HEK293 (cell line): ENCODE measurements around the gene RNF34.

Experiments
- IKZF3 ChIP-seq: fragments of 450-650 bp; IDR thresholded peaks from 2 replicates; pipeline ENCODE4 v1.5.0; 2018; ENCODE audit warnings: missing biosample characterization, mild to moderate bottlenecking, missing genetic modification characterization, moderate library complexity
- INSM2 ChIP-seq: fragments of 450-650 bp; formaldehyde crosslinking; IDR thresholded peaks from 2 replicates; pipeline ENCODE4 v1.5.1; 2016; ENCODE audit warnings: missing biosample characterization, missing genetic modification characterization
- SCRT2 ChIP-seq: fragments of 450-650 bp; formaldehyde crosslinking; IDR thresholded peaks from 2 replicates; pipeline ENCODE4 v1.5.1; 2016; ENCODE audit warnings: missing biosample characterization, missing genetic modification characterization
- YY1 ChIP-seq: fragments of 450-650 bp; formaldehyde crosslinking; IDR thresholded peaks from 2 replicates; pipeline ENCODE4 v1.5.1; 2018; ENCODE audit warnings: missing biosample characterization, missing genetic modification characterization
- ZNF112 ChIP-seq: fragments of 450-650 bp; formaldehyde crosslinking; IDR thresholded peaks from 2 replicates; pipeline ENCODE4 v1.5.0; 2017; ENCODE audit warnings: missing biosample characterization, missing genetic modification characterization
- ZNF146 ChIP-seq: fragments of 450-650 bp; formaldehyde crosslinking; IDR thresholded peaks from 2 replicates; pipeline ENCODE4 v1.5.1; 2016; ENCODE audit warnings: missing biosample characterization, missing genetic modification characterization
- ZNF175 ChIP-seq: fragments of 450-650 bp; formaldehyde crosslinking; IDR thresholded peaks from 2 replicates; pipeline ENCODE4 v1.5.1; 2016; ENCODE audit warnings: missing biosample characterization, missing genetic modification characterization
- ZNF214 ChIP-seq: fragments of 450-650 bp; formaldehyde crosslinking; IDR thresholded peaks from 2 replicates; pipeline ENCODE4 v1.5.1; 2017; ENCODE audit warnings: missing biosample characterization, mild to moderate bottlenecking, missing genetic modification characterization, borderline replicate concordance
- ZNF274 ChIP-seq, 2 experiments: fragments of 200-500 bp in 1 of 2; fragments of 450-650 bp in 1 of 2; sonication (Bioruptor generic) in 1 of 2; formaldehyde crosslinking in 1 of 2; IDR thresholded peaks; 2 replicates each; pipeline versions ENCODE4 v1.5.1 to v1.6.1; 2014 to 2016; ENCODE audit warnings: borderline replicate concordance in 1 of 2, inconsistent platforms in 1 of 2, low read length in 1 of 2, missing biosample characterization in 1 of 2, missing genetic modification characterization in 1 of 2
- ZNF37A ChIP-seq: fragments of 450-650 bp; IDR thresholded peaks from 2 replicates; pipeline ENCODE4 v1.5.1; 2018; ENCODE audit warnings: missing biosample characterization, missing genetic modification characterization
- ZNF677 ChIP-seq: fragments of 450-650 bp; IDR thresholded peaks from 2 replicates; pipeline ENCODE4 v1.5.0; 2018; ENCODE audit warnings: missing biosample characterization, mild to moderate bottlenecking, missing genetic modification characterization, moderate library complexity
- ZNF776 ChIP-seq: fragments of 450-650 bp; formaldehyde crosslinking; IDR thresholded peaks from 2 replicates; pipeline ENCODE4 v1.5.0; 2017; ENCODE audit warnings: missing biosample characterization, missing genetic modification characterization, borderline replicate concordance
- ZNF792 ChIP-seq: fragments of 450-650 bp; formaldehyde crosslinking; IDR thresholded peaks from 2 replicates; pipeline ENCODE4 v1.5.1; 2016; ENCODE audit warnings: missing biosample characterization, missing genetic modification characterization
- ZNF830 ChIP-seq: fragments of 450-650 bp; IDR thresholded peaks from 2 replicates; pipeline ENCODE4 v1.5.0; 2018; ENCODE audit warnings: missing biosample characterization, missing genetic modification characterization, low read depth, mild to moderate bottlenecking, moderate library complexity
- ZXDB ChIP-seq: fragments of 450-650 bp; formaldehyde crosslinking; IDR thresholded peaks from 2 replicates; pipeline ENCODE4 v1.5.1; 2016; ENCODE audit warnings: missing biosample characterization, missing genetic modification characterization
- TF ChIP-seq, protein P1 (sequence below): fragments of 450-650 bp; formaldehyde crosslinking; IDR thresholded peaks from 2 replicates; pipeline ENCODE4 v1.5.1; 2016; ENCODE audit warnings: missing biosample characterization, missing genetic modification characterization
- TF ChIP-seq, protein P2 (sequence below): IDR thresholded peaks from 2 replicates; pipeline ENCODE4 v1.6.1; 2011; ENCODE audit warnings: mild to moderate bottlenecking, low read depth, low read length, borderline replicate concordance
- TF ChIP-seq, protein P3 (sequence below): fragments of 450-650 bp; formaldehyde crosslinking; IDR thresholded peaks from 2 replicates; pipeline ENCODE4 v1.5.1; 2016; ENCODE audit warnings: missing biosample characterization, missing genetic modification characterization, borderline replicate concordance
- TF ChIP-seq, protein P4 (sequence below): fragments of 450-650 bp; formaldehyde crosslinking; IDR thresholded peaks from 2 replicates; pipeline ENCODE4 v1.5.1; 2016; ENCODE audit warnings: missing biosample characterization, missing genetic modification characterization

RNF34 gene

GRCh38 chr12:121399391-121400331, at the start of gene RNF34 (continued):
- TF ChIP-seq, protein P1, sequence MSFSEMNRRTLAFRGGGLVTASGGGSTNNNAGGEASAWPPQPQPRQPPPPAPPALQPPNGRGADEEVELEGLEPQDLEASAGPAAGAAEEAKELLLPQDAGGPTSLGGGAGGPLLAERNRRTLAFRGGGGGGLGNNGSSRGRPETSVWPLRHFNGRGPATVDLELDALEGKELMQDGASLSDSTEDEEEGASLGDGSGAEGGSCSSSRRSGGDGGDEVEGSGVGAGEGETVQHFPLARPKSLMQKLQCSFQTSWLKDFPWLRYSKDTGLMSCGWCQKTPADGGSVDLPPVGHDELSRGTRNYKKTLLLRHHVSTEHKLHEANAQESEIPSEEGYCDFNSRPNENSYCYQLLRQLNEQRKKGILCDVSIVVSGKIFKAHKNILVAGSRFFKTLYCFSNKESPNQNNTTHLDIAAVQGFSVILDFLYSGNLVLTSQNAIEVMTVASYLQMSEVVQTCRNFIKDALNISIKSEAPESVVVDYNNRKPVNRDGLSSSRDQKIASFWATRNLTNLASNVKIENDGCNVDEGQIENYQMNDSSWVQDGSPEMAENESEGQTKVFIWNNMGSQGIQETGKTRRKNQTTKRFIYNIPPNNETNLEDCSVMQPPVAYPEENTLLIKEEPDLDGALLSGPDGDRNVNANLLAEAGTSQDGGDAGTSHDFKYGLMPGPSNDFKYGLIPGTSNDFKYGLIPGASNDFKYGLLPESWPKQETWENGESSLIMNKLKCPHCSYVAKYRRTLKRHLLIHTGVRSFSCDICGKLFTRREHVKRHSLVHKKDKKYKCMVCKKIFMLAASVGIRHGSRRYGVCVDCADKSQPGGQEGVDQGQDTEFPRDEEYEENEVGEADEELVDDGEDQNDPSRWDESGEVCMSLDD, result no peak
- TF ChIP-seq ZNF37A (tag by site-specific recombination) (no peak), INSM2 (tag by site-specific recombination) (no peak; the same call in 1 of the 2 replicates), ZNF830 (tag by site-specific recombination) (no peak), ZXDB (tag by site-specific recombination) (peak; percentile 79), YY1 (tag by site-specific recombination) (peak; percentile 26; the same call in 1 of the 2 replicates), IKZF3 (tag by site-specific recombination) (no peak; the same call in 1 of the 2 replicates), ZNF214 (tag by site-specific recombination) (no peak), ZNF792 (tag by site-specific recombination) (no peak), ZNF776 (tag by site-specific recombination) (no peak), ZNF677 (tag by site-specific recombination) (0 out of 2 replicates have a peak, but pooled peaks have one; percentile 2), ZNF274 (IDR thresholded peaks at IDR 0.05; ENCODE audit: low read length) (no peak), ZNF274 (tag by site-specific recombination; IDR thresholded peaks at IDR 0.05; ENCODE audit: borderline replicate concordance) (no peak), ZNF112 (tag by site-specific recombination) (no peak), SCRT2 (tag by site-specific recombination) (no peak), ZNF175 (tag by site-specific recombination) (no peak), ZNF146 (tag by site-specific recombination) (no peak)
- TF ChIP-seq, protein P2, sequence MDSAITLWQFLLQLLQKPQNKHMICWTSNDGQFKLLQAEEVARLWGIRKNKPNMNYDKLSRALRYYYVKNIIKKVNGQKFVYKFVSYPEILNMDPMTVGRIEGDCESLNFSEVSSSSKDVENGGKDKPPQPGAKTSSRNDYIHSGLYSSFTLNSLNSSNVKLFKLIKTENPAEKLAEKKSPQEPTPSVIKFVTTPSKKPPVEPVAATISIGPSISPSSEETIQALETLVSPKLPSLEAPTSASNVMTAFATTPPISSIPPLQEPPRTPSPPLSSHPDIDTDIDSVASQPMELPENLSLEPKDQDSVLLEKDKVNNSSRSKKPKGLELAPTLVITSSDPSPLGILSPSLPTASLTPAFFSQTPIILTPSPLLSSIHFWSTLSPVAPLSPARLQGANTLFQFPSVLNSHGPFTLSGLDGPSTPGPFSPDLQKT, result no peak
- TF ChIP-seq, protein P3, sequence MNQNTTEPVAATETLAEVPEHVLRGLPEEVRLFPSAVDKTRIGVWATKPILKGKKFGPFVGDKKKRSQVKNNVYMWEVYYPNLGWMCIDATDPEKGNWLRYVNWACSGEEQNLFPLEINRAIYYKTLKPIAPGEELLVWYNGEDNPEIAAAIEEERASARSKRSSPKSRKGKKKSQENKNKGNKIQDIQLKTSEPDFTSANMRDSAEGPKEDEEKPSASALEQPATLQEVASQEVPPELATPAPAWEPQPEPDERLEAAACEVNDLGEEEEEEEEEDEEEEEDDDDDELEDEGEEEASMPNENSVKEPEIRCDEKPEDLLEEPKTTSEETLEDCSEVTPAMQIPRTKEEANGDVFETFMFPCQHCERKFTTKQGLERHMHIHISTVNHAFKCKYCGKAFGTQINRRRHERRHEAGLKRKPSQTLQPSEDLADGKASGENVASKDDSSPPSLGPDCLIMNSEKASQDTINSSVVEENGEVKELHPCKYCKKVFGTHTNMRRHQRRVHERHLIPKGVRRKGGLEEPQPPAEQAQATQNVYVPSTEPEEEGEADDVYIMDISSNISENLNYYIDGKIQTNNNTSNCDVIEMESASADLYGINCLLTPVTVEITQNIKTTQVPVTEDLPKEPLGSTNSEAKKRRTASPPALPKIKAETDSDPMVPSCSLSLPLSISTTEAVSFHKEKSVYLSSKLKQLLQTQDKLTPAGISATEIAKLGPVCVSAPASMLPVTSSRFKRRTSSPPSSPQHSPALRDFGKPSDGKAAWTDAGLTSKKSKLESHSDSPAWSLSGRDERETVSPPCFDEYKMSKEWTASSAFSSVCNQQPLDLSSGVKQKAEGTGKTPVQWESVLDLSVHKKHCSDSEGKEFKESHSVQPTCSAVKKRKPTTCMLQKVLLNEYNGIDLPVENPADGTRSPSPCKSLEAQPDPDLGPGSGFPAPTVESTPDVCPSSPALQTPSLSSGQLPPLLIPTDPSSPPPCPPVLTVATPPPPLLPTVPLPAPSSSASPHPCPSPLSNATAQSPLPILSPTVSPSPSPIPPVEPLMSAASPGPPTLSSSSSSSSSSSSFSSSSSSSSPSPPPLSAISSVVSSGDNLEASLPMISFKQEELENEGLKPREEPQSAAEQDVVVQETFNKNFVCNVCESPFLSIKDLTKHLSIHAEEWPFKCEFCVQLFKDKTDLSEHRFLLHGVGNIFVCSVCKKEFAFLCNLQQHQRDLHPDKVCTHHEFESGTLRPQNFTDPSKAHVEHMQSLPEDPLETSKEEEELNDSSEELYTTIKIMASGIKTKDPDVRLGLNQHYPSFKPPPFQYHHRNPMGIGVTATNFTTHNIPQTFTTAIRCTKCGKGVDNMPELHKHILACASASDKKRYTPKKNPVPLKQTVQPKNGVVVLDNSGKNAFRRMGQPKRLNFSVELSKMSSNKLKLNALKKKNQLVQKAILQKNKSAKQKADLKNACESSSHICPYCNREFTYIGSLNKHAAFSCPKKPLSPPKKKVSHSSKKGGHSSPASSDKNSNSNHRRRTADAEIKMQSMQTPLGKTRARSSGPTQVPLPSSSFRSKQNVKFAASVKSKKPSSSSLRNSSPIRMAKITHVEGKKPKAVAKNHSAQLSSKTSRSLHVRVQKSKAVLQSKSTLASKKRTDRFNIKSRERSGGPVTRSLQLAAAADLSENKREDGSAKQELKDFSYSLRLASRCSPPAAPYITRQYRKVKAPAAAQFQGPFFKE, result no peak
- TF ChIP-seq, protein P4, sequence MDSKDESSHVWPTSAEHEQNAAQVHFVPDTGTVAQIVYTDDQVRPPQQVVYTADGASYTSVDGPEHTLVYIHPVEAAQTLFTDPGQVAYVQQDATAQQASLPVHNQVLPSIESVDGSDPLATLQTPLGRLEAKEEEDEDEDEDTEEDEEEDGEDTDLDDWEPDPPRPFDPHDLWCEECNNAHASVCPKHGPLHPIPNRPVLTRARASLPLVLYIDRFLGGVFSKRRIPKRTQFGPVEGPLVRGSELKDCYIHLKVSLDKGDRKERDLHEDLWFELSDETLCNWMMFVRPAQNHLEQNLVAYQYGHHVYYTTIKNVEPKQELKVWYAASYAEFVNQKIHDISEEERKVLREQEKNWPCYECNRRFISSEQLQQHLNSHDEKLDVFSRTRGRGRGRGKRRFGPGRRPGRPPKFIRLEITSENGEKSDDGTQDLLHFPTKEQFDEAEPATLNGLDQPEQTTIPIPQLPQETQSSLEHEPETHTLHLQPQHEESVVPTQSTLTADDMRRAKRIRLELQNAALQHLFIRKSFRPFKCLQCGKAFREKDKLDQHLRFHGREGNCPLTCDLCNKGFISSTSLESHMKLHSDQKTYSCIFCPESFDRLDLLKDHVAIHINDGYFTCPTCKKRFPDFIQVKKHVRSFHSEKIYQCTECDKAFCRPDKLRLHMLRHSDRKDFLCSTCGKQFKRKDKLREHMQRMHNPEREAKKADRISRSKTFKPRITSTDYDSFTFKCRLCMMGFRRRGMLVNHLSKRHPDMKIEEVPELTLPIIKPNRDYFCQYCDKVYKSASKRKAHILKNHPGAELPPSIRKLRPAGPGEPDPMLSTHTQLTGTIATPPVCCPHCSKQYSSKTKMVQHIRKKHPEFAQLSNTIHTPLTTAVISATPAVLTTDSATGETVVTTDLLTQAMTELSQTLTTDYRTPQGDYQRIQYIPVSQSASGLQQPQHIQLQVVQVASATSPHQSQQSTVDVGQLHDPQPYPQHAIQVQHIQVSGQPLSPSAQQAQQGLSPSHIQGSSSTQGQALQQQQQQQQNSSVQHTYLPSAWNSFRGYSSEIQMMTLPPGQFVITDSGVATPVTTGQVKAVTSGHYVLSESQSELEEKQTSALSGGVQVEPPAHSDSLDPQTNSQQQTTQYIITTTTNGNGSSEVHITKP (tag by site-specific recombination), result 0 out of 2 replicates have a peak, but pooled peaks have one; percentile 29
